Measurements from ENCODE around the gene ATP13A2.

ATP13A2 gene

GRCh38 chr1:16969057-16969611, 42.6 kb downstream of the ATP13A2 start:
- Histone ChIP-seq H3K27me3 (ENCODE audit: insufficient read depth, low read length, poor library complexity, severe bottlenecking) (no peaks in the 10 kb centered on the region), H3K4me1 (ENCODE audit: insufficient read depth, low read length, poor library complexity, severe bottlenecking) (no peaks in the 10 kb centered on the region), H3K4me3 (ENCODE audit: low read length, poor library complexity, severe bottlenecking) (no peak overlapping the region), H3K79me2 (ENCODE audit: insufficient read depth, low read length) (no peaks in the 10 kb centered on the region), H4K20me1 (ENCODE audit: insufficient read depth, low read length, poor library complexity, severe bottlenecking) (no peaks in the 10 kb centered on the region), H3K36me3 (ENCODE audit: insufficient read depth, low read length) (no peaks in the 10 kb centered on the region), H2AFZ (ENCODE audit: low read length) (no peak overlapping the region), H3K9me2 (replicated peaks; ENCODE audit: low read depth, low read length) (no peaks in the 10 kb centered on the region), H3F3A (ENCODE audit: low read depth) (no peaks in the 10 kb centered on the region), H3K9ac (ENCODE audit: low read depth, low read length, poor library complexity, severe bottlenecking) (no peak overlapping the region), H3K4me2 (ENCODE audit: low read depth, low read length, poor library complexity, severe bottlenecking) (no peak overlapping the region), H3K9me3 (ENCODE audit: insufficient read depth, low read depth, low read length) (no peaks in the 10 kb centered on the region)
- TF ChIP-seq EZH2phosphoT487 (IDR thresholded peaks at IDR 0.05; ENCODE audit: borderline replicate concordance) (no peak), CTCF (conservative IDR thresholded peaks at IDR 0.05; ENCODE audit: low read length) (no peak)

- Histone ChIP-seq H3K36me3 (ENCODE audit: insufficient read depth, low read length) (no peaks in the 10 kb centered on the region), H3K9ac (ENCODE audit: low read depth, low read length, poor library complexity, severe bottlenecking) (no peak overlapping the region)
- TF ChIP-seq EZH2phosphoT487 (IDR thresholded peaks at IDR 0.05; ENCODE audit: borderline replicate concordance) = no peak
- no peak for TF ChIP-seq CTCF (conservative IDR thresholded peaks at IDR 0.05; ENCODE audit: low read length)
Observed at GRCh38 chr1:16968372-16968771, 43.4 kb downstream of the ATP13A2 start.

GRCh38 chr1:16967962-16968361, 43.8 kb downstream of the ATP13A2 start:
- no peaks in the 10 kb centered on the region for H3K36me3 ChIP-seq (ENCODE audit: insufficient read depth, low read length)
- TF ChIP-seq CTCF (conservative IDR thresholded peaks at IDR 0.05; ENCODE audit: low read length) = no peak
- no peak for TF ChIP-seq EZH2phosphoT487 (IDR thresholded peaks at IDR 0.05; ENCODE audit: borderline replicate concordance)
- H3F3A ChIP-seq (ENCODE audit: low read depth) = no peaks in the 10 kb centered on the region
- H3K9ac ChIP-seq (ENCODE audit: low read depth, low read length, poor library complexity, severe bottlenecking) = no peak overlapping the region
- no peak overlapping the region for H3K4me2 ChIP-seq (ENCODE audit: low read depth, low read length, poor library complexity, severe bottlenecking)
- H3K4me3 ChIP-seq (ENCODE audit: low read length, poor library complexity, severe bottlenecking) = no peak overlapping the region
- H3K27me3 ChIP-seq (ENCODE audit: insufficient read depth, low read length, poor library complexity, severe bottlenecking) = no peaks in the 10 kb centered on the region
- H3K79me2 ChIP-seq (ENCODE audit: insufficient read depth, low read length) = no peaks in the 10 kb centered on the region
- no peak overlapping the region for H2AFZ ChIP-seq (ENCODE audit: low read length)
- no peaks in the 10 kb centered on the region for H4K20me1 ChIP-seq (ENCODE audit: insufficient read depth, low read length, poor library complexity, severe bottlenecking)
- H3K4me1 ChIP-seq (ENCODE audit: insufficient read depth, low read length, poor library complexity, severe bottlenecking) = no peaks in the 10 kb centered on the region
- no peaks in the 10 kb centered on the region for H3K9me2 ChIP-seq (replicated peaks; ENCODE audit: low read depth, low read length)
- no peaks in the 10 kb centered on the region for H3K9me3 ChIP-seq (ENCODE audit: insufficient read depth, low read depth, low read length)

More at GRCh38 chr1:16968372-16968771, 43.4 kb downstream of the ATP13A2 start:
- Histone ChIP-seq H3K27me3 (ENCODE audit: insufficient read depth, low read length, poor library complexity, severe bottlenecking) (no peaks in the 10 kb centered on the region), H3K9me3 (ENCODE audit: insufficient read depth, low read depth, low read length) (no peaks in the 10 kb centered on the region), H3K9me2 (replicated peaks; ENCODE audit: low read depth, low read length) (no peaks in the 10 kb centered on the region), H2AFZ (ENCODE audit: low read length) (no peak overlapping the region), H4K20me1 (ENCODE audit: insufficient read depth, low read length, poor library complexity, severe bottlenecking) (no peaks in the 10 kb centered on the region), H3K4me2 (ENCODE audit: low read depth, low read length, poor library complexity, severe bottlenecking) (no peak overlapping the region), H3K4me1 (ENCODE audit: insufficient read depth, low read length, poor library complexity, severe bottlenecking) (no peaks in the 10 kb centered on the region), H3K4me3 (ENCODE audit: low read length, poor library complexity, severe bottlenecking) (no peak overlapping the region), H3K79me2 (ENCODE audit: insufficient read depth, low read length) (no peaks in the 10 kb centered on the region), H3F3A (ENCODE audit: low read depth) (no peaks in the 10 kb centered on the region)

All from Loucy (cell line).